Karpas-422 (cell line): ENCODE measurements around the gene AREL1. TPM values are rescaled to one million over a fixed set of nuclear protein-coding genes. Genes with fewer than 3 reads are reported as not detected.

ENCODE experiments used
- DNase-seq: peaks from one replicate; pipeline ENCODE4 v3.0.0-alpha.2; 2015
- H2AFZ ChIP-seq: fragments of 200-600 bp; sonication (generic); 2 replicates; pipeline ENCODE4 v1.6.1; 2014; ENCODE audit warnings: antibody characterized with exemption, low read length, mixed read lengths
- H3K27ac ChIP-seq: fragments of 200-600 bp; sonication (generic); 2 replicates; pipeline ENCODE4 v1.5.1; 2014; ENCODE audit warnings: mild to moderate bottlenecking, low read length, moderate library complexity
- H3K27me3 ChIP-seq: fragments of 200-600 bp; sonication (generic); 2 replicates; pipeline ENCODE4 v1.6.1; 2014; ENCODE audit warnings: low read length, mixed read lengths
- H3K36me3 ChIP-seq: fragments of 200-600 bp; sonication (generic); 2 replicates; pipeline ENCODE4 v1.6.1; 2014; ENCODE audit warnings: low read length, mixed read lengths; ENCODE audit not compliant: insufficient read depth
- H3K4me1 ChIP-seq: fragments of 200-600 bp; sonication (generic); 2 replicates; pipeline ENCODE4 v1.6.1; 2014; ENCODE audit warnings: mild to moderate bottlenecking, low read length, mixed read lengths
- H3K4me2 ChIP-seq: fragments of 200-600 bp; sonication (generic); 2 replicates; pipeline ENCODE4 v1.6.1; 2014; ENCODE audit warnings: low read length, low read depth, mild to moderate bottlenecking; ENCODE audit not compliant: poor library complexity, severe bottlenecking
- H3K4me3 ChIP-seq: fragments of 200-600 bp; sonication (generic); 2 replicates; pipeline ENCODE4 v1.5.1; 2014; ENCODE audit warnings: mild to moderate bottlenecking, antibody characterized with exemption, low read length, mixed read lengths
- H3K79me2 ChIP-seq: fragments of 200-600 bp; sonication (generic); 2 replicates; pipeline ENCODE4 v1.6.1; 2014; ENCODE audit warnings: mild to moderate bottlenecking, low read length, mixed read lengths
- H3K9ac ChIP-seq: fragments of 200-600 bp; sonication (generic); 2 replicates; pipeline ENCODE4 v1.6.0; 2014; ENCODE audit warnings: low read length
- H3K9me2 ChIP-seq: fragments of 200-600 bp; sonication (generic), shearing (Covaris generic); replicated peaks from 2 replicates; pipeline ENCODE4 v1.6.0; 2014; ENCODE audit warnings: mild to moderate bottlenecking, low read length, moderate library complexity; ENCODE audit not compliant: insufficient read depth
- H3K9me3 ChIP-seq: fragments of 300-700, 200-600 bp; sonication (generic); 2 replicates; pipeline ENCODE4 v1.6.1; 2014; ENCODE audit warnings: low read length, mixed read lengths
- H4K20me1 ChIP-seq: fragments of 200-600 bp; sonication (generic); 2 replicates; pipeline ENCODE4 v1.6.1; 2014; ENCODE audit warnings: mild to moderate bottlenecking, antibody characterized with exemption, low read length, low read depth; ENCODE audit not compliant: insufficient read depth
- total RNA-seq: library from RNA; depleted of rRNA; stranded (reverse); fragments of >200 nt; shearing (Covaris generic); gene quantifications from 2 replicates; pipeline ENCODE4 v1.2.3, GENCODE V29; 2014; ENCODE audit warnings: low replicate concordance

The AREL1 gene
- total RNA-seq, 1 experiment from 2014 or later, result 70.9 TPM

DNA sequence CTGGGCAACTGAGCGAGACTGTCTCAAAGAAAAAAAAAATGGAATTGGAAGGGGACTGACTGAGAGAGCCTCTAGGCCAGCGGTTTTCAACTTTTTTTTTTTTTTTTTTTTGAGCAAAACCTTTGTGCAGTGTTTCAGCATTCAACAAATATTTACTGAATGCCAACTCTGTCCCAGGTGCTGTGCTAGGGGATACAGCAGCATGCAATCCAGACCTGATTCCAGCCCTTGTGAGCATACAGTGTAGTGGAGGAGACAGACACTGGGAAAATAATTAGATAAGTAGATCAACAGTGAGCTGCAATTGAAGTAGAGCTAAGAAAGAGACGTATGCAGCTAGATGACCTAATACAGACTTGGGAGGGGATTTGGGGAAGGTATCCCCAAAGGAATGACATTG is 77.0 kb downstream of the AREL1 start:
- no peaks in the 10 kb centered on the region for H3K36me3 ChIP-seq
- no peak overlapping the region for H2AFZ ChIP-seq
- no peak overlapping the region for H3K4me2 ChIP-seq
- no peaks in the 10 kb centered on the region for H3K79me2 ChIP-seq
- H3K27me3 ChIP-seq, result no peaks in the 10 kb centered on the region
- no peak overlapping the region for H3K9ac ChIP-seq
- no peak overlapping the region for H3K4me3 ChIP-seq
- H4K20me1 ChIP-seq, result no peaks in the 10 kb centered on the region
- H3K4me1 ChIP-seq, result no peaks in the 10 kb centered on the region
- H3K27ac ChIP-seq, result no peak overlapping the region
- no peaks in the 10 kb centered on the region for H3K9me2 ChIP-seq
- no peaks in the 10 kb centered on the region for H3K9me3 ChIP-seq
- no peak for DNase-seq

DNA sequence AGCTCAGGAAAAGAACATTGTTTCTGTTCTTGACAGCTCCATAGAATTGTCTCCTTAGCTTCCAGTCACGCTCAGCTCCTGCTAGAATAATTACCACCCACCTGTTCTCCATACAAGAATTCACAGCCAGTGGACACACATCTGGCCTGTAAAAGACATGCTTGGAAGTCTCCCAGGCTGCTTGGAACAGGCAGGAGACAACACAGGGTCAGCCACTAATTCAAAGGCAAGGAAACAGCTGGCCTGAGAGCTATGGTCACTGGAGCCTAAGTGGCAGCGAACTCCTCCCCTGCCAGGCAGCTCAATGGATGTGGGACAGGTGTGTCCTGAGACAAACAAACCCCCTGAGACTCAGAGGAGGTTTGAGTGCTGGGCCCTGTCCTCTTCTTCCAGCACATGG is 77.9 kb downstream of the AREL1 start:
- Histone ChIP-seq H3K9ac (no peak overlapping the region), H3K4me1 (no peaks in the 10 kb centered on the region), H2AFZ (no peak overlapping the region), H3K36me3 (no peaks in the 10 kb centered on the region), H3K4me2 (no peak overlapping the region), H4K20me1 (no peaks in the 10 kb centered on the region), H3K9me3 (no peaks in the 10 kb centered on the region), H3K27me3 (no peaks in the 10 kb centered on the region), H3K4me3 (no peak overlapping the region), H3K9me2 (no peaks in the 10 kb centered on the region), H3K27ac (no peak overlapping the region), H3K79me2 (no peaks in the 10 kb centered on the region)
- no peak for DNase-seq

DNA sequence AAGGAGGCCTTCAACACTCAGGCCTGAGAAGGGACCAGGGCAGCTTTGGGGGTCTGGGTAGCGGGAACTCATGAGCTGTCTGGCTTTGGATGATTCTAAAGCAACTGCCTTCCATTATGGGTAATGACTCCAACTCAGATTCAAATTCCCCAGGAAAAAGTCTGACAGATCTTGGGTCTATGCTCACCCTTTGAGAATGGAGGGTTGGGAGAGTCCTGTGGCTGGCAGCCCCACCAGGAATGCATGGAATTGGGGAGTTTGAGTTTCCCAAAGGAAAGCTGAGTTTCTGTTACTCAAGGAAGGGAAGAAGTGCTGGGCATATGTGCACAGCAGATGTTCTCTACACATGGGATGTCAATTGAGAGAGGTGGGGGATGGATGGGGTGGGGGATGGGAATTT is 78.4 kb downstream of the AREL1 start:
- no peak overlapping the region for H2AFZ ChIP-seq
- H3K4me1 ChIP-seq, result no peaks in the 10 kb centered on the region
- no peak overlapping the region for H3K9ac ChIP-seq
- no peaks in the 10 kb centered on the region for H3K79me2 ChIP-seq
- no peaks in the 10 kb centered on the region for H3K9me2 ChIP-seq
- H3K36me3 ChIP-seq, result no peaks in the 10 kb centered on the region
- no peaks in the 10 kb centered on the region for H3K9me3 ChIP-seq
- H3K4me3 ChIP-seq, result no peak overlapping the region
- no peak for DNase-seq
- H3K27ac ChIP-seq, result no peak overlapping the region
- H3K27me3 ChIP-seq, result no peaks in the 10 kb centered on the region
- H3K4me2 ChIP-seq, result no peak overlapping the region
- H4K20me1 ChIP-seq, result no peaks in the 10 kb centered on the region

DNA sequence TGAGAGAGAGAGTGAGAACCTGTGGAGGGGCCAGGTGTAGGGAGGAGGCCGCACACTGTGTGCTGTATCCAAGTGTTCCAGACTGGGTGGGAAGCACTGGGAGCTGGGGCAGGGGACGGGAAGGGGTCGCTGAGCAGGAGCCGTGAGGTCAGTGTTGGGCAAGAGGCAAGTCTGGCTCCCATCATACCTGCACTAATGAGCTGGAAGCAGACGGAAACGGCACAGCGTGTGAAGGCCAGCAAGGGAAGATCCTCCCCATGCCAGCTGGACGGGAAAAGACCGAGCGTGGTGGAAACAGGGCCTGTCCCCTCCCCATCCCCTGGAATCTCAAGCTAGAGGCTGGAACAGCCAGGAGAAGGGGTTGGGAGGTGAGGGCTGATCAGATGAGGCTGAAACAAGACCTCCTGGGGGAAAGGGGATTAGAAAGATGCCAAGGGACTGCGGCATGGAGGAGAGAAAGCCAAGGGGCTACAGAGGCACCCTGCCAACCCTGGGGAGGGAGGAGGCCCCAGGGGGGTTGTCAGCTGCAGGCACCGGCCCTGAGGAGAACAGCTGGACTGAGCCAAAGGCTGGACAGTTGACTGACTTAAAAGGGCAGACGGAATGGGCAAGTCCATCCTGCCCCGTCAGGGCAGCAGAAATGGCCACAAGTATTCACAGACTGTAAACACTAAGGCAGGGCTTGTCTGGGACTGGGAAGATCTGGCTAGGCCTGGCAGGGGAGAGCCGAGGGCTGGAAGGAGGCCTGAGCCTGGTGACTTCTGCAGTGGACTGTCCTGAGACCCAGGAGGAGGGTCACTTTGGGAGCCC is 81.8 kb downstream of the AREL1 start:
- Histone ChIP-seq H3K9ac (no peak overlapping the region), H4K20me1 (no peaks in the 10 kb centered on the region), H3K4me1 (no peaks in the 10 kb centered on the region), H3K36me3 (no peaks in the 10 kb centered on the region), H3K4me2 (no peak overlapping the region), H3K27me3 (no peaks in the 10 kb centered on the region), H3K9me2 (no peaks in the 10 kb centered on the region), H3K27ac (no peak overlapping the region), H3K9me3 (no peaks in the 10 kb centered on the region), H3K4me3 (no peak overlapping the region), H2AFZ (no peak overlapping the region), H3K79me2 (no peaks in the 10 kb centered on the region)
- no peak for DNase-seq

DNA sequence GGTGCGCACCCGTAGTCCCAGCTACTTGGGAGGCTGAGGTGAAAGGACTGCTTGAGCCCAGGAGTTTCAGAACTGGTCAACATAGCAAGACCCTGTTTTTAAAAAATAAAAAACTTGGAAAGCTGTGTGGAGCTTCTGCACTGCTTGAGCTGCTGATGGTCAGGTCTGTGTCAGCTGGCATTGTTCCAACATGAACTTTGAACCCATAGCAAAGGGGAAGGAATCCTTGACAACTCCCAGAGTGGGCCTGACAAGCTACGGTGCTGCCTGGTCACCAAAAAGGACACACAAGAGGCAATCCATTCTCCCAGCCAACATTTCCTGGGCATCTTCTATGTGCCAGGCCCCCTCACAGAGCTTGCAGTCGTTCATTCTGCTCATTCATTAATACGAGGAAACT is 84.5 kb downstream of the AREL1 start:
- Histone ChIP-seq H3K79me2 (no peaks in the 10 kb centered on the region), H3K9me3 (no peaks in the 10 kb centered on the region)

DNA sequence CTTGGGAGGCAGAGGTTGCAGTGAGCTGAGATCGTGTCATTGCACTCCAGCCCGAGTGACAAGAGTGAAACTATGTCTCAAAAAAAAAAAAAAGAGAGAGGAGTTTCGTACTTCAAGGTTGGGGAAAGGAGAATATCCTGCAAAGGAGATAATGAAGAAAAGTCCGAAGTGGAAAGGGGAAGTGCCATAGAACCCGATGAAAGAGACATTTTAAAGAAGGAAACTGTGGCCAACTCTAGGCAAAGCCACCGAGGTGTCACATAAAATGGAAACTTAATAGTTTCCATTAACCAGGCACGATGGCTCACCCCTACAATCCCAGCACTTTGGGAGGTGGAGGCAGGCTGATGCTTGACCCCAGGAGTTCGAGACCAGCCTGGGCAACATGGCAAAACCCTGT is 85.8 kb downstream of the AREL1 start:
- Histone ChIP-seq H4K20me1 (no peaks in the 10 kb centered on the region), H3K9me3 (no peaks in the 10 kb centered on the region), H3K27me3 (no peaks in the 10 kb centered on the region; the same call in 1 of the 2 replicates), H3K4me2 (no peak overlapping the region), H3K9ac (no peak overlapping the region), H3K4me3 (no peak overlapping the region), H3K4me1 (no peaks in the 10 kb centered on the region), H3K9me2 (no peaks in the 10 kb centered on the region), H3K79me2 (no peaks in the 10 kb centered on the region), H2AFZ (no peak overlapping the region), H3K27ac (no peak overlapping the region), H3K36me3 (no peaks in the 10 kb centered on the region)
- DNase-seq, result no peak

More for the DNA sequence above, 84.5 kb downstream of the AREL1 start:
- Histone ChIP-seq H3K4me1 (no peaks in the 10 kb centered on the region), H3K9ac (no peak overlapping the region), H3K27me3 (no peaks in the 10 kb centered on the region), H3K9me2 (no peaks in the 10 kb centered on the region), H2AFZ (no peak overlapping the region), H3K4me3 (no peak overlapping the region), H3K36me3 (no peaks in the 10 kb centered on the region), H3K27ac (no peak overlapping the region), H4K20me1 (no peaks in the 10 kb centered on the region), H3K4me2 (no peak overlapping the region)
- no peak for DNase-seq

DNA sequence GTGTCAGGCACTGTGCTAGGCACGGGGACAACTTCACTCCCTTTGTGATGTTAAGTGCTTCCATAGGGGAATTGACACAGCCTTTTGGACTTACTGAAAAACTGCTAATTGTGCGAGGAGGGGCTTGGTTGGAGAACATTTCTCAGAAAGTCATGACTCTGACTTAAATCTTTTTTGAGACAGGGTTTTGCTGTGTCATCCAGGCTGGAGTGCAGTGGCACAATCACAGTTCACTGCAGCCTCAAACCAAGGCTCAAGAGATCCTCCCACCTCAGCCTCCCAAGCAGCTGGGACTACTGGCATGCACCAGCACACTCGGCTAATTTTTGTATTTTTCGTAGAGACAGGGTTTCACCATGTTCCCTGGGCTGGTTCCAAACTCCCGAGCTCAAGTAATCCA is 90.6 kb downstream of the AREL1 start:
- no peak overlapping the region for H3K4me2 ChIP-seq

DNA sequence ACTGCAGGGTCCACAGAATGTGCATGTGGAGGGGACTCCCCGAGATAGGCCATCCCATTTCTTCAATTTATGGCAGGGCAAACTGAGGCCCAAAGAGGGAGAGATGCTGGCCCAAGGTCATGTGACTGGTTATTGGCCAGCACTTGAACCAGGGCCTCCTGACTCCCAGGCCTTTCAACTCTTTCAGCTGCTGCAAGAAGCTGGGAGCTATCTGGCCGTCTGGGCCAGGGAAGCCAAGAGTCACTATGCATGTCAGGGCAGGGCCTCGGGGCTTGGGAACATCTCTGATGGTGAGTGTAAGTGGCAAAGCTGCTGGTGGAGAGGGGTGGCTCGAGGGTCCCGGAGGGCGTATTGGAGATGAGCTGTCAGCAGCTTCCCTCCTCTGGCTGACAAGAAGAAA is 91.3 kb downstream of the AREL1 start:
- H4K20me1 ChIP-seq, result no peaks in the 10 kb centered on the region
- H3K9me2 ChIP-seq, result no peaks in the 10 kb centered on the region
- H3K27me3 ChIP-seq, result no peaks in the 10 kb centered on the region; the same call in 1 of the 2 replicates
- H3K36me3 ChIP-seq, result no peaks in the 10 kb centered on the region
- no peak overlapping the region for H3K4me2 ChIP-seq
- H3K9ac ChIP-seq, result no peak overlapping the region
- H3K9me3 ChIP-seq, result no peaks in the 10 kb centered on the region
- H2AFZ ChIP-seq, result no peak overlapping the region
- peaks cover 12% of the 10 kb centered on the region for H3K4me1 ChIP-seq
- no peak for DNase-seq
- no peaks in the 10 kb centered on the region for H3K79me2 ChIP-seq
- H3K27ac ChIP-seq, result no peak overlapping the region
- H3K4me3 ChIP-seq, result no peak overlapping the region

More for the DNA sequence above, 90.6 kb downstream of the AREL1 start:
- Histone ChIP-seq H3K79me2 (no peaks in the 10 kb centered on the region), H3K9me2 (no peaks in the 10 kb centered on the region), H3K9ac (no peak overlapping the region), H3K4me3 (no peak overlapping the region), H4K20me1 (no peaks in the 10 kb centered on the region), H2AFZ (no peak overlapping the region), H3K27me3 (no peaks in the 10 kb centered on the region; the same call in 1 of the 2 replicates), H3K27ac (no peak overlapping the region), H3K9me3 (no peaks in the 10 kb centered on the region), H3K36me3 (no peaks in the 10 kb centered on the region), H3K4me1 (peaks cover 12% of the 10 kb centered on the region)
- DNase-seq, result no peak
